ENCODE data around the gene KIF4B.
A peak's percentile ranks its signal among the peaks of the same experiment; 100 is the strongest.
"Not testable (repeated sequence)": the region's sequence is repeated elsewhere in the genome, so short reads cannot be mapped to it uniquely, and the experiment has no call there.

Gene KIF4B, protein sequence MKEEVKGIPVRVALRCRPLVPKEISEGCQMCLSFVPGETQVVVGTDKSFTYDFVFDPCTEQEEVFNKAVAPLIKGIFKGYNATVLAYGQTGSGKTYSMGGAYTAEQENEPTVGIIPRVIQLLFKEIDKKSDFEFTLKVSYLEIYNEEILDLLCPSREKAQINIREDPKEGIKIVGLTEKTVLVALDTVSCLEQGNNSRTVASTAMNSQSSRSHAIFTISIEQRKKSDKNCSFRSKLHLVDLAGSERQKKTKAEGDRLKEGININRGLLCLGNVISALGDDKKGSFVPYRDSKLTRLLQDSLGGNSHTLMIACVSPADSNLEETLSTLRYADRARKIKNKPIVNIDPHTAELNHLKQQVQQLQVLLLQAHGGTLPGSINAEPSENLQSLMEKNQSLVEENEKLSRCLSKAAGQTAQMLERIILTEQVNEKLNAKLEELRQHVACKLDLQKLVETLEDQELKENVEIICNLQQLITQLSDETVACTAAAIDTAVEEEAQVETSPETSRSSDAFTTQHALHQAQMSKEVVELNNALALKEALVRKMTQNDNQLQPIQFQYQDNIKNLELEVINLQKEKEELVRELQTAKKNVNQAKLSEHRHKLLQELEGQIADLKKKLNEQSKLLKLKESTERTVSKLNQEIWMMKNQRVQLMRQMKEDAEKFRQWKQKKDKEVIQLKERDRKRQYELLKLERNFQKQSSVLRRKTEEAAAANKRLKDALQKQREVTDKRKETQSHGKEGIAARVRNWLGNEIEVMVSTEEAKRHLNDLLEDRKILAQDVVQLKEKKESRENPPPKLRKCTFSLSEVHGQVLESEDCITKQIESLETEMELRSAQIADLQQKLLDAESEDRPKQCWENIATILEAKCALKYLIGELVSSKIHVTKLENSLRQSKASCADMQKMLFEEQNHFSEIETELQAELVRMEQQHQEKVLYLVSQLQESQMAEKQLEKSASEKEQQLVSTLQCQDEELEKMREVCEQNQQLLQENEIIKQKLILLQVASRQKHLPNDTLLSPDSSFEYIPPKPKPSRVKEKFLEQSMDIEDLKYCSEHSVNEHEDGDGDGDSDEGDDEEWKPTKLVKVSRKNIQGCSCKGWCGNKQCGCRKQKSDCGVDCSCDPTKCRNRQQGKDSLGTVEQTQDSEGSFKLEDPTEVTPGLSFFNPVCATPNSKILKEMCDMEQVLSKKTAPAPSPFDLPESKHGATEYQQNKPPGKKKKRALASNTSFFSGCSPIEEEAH

DNA sequence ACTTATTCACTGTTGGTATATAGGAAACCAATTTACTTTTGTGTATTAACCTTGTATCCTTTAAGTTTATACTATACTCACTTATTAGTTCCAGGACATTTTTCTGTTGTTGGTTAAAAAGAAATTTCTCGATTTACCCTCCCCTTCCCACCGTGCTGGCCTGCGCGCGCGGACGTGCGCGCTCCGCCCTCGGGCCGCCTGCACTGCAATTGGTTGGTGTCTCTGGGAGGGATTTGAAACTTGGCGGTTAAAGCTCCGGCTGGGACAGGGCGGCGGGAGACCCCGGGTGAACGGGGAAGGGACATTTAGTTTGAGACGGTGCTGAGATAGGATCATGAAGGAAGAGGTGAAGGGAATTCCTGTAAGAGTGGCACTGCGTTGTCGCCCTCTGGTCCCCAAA is at the start of gene KIF4B:
Gene KIF4B (plus strand): TSS at position 230 of the 400 bp plus-strand sequence. CDS start 105 bp downstream, at position 335.
- in situ Hi-C loops (cut with HindIII; ENCODE audit: low pct_unique_long_range_greater_than_20kb, low sequenced_read_pairs), result no loop called here
- DNase-seq (ENCODE audit: low read depth in 1 of 2, low spot score in 1 of 2), result no peak
- no peak for TF ChIP-seq JUND (IDR thresholded peaks at IDR 0.05; ENCODE audit: low read depth)

DNA sequence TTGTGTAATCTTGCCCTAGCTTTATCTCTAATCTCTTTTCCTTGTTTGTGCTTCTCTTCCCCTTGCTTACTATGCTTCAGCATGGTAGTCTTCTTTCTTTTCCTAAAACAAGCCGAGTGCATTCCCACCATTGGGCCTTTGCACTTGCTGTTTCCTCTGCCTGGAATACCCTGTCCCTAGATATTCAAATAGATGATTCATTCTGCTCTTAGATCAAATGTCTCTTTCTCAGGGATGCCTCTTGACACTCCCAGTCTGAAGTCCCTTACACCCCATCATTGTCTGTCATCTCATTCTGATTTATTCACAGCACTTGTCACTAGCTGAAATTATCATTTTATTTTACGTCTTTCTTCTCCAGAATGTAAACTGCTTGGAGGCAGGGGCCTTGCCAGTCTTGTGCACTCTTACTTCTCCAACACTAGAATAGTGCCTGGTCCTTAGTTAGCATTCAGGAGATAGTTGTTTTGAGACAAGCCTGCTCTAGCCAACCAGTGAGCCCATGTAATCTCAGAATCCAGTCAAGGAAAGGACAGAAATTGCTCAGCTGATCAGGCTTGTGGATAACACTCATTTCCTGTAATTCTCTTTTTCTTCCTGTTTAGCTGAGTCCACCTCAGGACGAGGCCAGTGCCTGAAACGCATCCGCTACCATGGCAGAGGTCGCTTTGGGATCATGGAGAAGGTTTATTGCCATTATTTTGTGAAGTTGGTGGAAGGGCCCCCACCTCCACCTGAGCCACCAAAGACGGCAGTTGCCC is 47.3 kb upstream of the KIF4B start:
- in situ Hi-C loops (cut with HindIII; ENCODE audit: low pct_unique_long_range_greater_than_20kb, low sequenced_read_pairs), result no loop called here
- TF ChIP-seq JUND (IDR thresholded peaks at IDR 0.05; ENCODE audit: low read depth), result no peak
- no peak for DNase-seq (ENCODE audit: low read depth in 1 of 2, low spot score in 1 of 2)

DNA sequence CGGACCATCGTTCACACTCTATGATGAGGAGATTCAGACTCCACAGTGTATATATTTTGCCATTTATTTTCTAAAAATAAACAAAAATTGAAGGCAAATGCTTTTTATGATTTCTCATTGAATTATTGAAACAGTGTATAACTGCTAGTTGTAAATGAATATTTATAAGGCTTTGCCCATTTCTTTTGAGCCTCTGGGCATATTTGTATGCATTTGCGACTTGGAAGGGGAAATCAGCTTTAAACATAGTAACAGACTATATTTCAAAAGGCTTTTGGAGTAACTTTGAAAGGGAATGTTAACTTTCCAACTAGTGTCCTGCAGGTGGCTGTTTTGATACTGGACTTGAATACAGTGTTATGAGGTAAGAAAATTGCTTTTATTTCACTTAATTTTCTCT is 46.7 kb upstream of the KIF4B start:
- TF ChIP-seq JUND (IDR thresholded peaks at IDR 0.05; ENCODE audit: low read depth), result no peak
- in situ Hi-C loops (cut with HindIII; ENCODE audit: low pct_unique_long_range_greater_than_20kb, low sequenced_read_pairs), result no loop called here
- DNase-seq (ENCODE audit: low read depth in 1 of 2, low spot score in 1 of 2), result no peak

DNA sequence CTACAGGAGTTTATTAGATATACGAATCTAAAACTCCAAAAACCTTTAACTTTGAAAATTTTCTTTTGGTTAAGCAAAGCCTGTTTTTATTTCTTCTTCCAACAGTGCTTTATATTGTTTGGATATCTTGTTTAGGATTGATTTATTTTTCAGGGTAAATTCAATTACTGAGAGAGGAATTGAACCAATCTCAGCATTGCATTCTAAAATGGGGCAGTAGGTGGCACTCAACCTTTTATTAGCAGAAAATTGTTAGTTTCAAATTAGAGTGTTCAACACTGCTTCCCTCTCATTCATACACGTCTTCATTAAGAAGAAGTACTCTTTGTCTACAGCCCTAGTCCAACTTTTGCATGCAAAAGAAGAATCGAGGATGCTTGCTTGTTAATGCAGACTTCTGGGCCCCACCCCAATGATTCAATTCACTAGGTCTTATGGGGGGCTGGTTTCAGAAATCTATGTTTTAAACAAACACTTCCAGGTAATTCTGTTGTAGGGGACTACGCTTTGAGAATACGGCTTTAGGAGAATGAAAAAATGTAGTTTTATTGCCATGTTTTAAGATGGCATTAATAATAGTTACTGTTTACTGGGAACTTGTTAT is 46.0 kb upstream of the KIF4B start:
- in situ Hi-C loops (cut with HindIII; ENCODE audit: low pct_unique_long_range_greater_than_20kb, low sequenced_read_pairs), result no loop called here
- peak; percentile 17 to 42 for DNase-seq (ENCODE audit: low read depth in 1 of 2, low spot score in 1 of 2)
- no peak for TF ChIP-seq JUND (IDR thresholded peaks at IDR 0.05; ENCODE audit: low read depth)

DNA sequence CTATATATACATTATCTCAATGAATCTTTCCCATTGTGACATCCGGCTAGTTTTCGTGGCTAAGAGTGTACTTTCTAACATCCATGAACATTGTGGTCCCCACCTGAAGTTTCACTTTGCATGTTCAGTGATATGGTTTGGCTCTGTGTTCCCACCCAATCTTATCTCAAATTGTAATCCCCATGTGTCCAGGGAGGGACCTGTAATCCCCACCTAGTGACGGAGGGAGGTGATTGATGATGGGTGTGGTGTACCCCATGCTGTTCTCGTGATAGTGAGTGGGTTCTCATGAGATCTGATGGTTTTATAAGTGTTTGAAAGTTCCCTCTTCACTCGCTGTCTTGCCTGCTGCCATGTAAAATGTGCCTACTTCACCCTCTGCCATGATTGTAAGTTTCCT is 44.6 kb upstream of the KIF4B start:
- in situ Hi-C loops (cut with HindIII; ENCODE audit: low pct_unique_long_range_greater_than_20kb, low sequenced_read_pairs), result no loop called here
- no peak for TF ChIP-seq JUND (IDR thresholded peaks at IDR 0.05; ENCODE audit: low read depth)
- DNase-seq (ENCODE audit: low read depth in 1 of 2, low spot score in 1 of 2), result no peak

DNA sequence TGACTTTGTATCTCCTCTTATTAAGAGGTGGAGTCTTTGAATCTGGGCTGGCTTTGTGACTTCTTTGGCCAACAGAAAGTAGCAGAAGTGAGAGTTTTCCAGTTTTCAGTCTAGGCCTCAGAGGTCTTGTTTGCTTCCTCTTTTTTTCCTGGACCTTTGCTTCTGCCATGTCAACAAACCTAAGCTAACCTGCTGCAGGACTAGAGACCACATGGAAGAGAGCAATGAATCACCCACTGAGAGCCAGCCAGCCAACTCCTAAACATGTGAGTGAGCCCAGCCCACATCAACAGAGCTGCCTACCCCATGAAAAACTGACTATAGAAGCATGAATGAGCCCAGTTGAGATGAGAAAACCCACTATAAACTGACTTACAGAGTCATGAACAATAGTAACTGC is 42.8 kb upstream of the KIF4B start:
- in situ Hi-C loops (cut with HindIII; ENCODE audit: low pct_unique_long_range_greater_than_20kb, low sequenced_read_pairs), result no loop called here
- TF ChIP-seq JUND (IDR thresholded peaks at IDR 0.05; ENCODE audit: low read depth), result no peak
- DNase-seq (ENCODE audit: low read depth in 1 of 2, low spot score in 1 of 2), result no peak

DNA sequence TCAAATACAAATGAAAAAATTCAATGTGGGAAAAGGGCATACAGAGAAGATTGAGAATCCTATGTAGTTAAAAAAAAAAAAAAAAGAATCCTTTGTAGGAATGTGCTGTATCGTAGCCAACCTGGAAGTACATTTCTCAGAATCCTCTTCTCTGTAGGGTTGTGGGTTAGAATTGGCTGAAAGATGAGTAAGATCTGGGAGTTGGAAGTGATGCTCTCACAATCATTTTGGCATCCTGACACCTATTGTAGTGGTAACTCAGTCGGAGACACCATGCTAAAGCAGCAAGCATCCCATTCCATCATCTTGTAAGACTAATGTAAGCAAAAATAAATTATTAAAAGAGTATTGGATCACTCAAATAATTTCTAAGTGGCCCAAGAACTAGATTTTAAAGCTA is 42.1 kb upstream of the KIF4B start:
- in situ Hi-C loops (cut with HindIII; ENCODE audit: low pct_unique_long_range_greater_than_20kb, low sequenced_read_pairs), result no loop called here
- DNase-seq (ENCODE audit: low read depth in 1 of 2, low spot score in 1 of 2), result no peak
- TF ChIP-seq JUND (IDR thresholded peaks at IDR 0.05; ENCODE audit: low read depth), result no peak

DNA sequence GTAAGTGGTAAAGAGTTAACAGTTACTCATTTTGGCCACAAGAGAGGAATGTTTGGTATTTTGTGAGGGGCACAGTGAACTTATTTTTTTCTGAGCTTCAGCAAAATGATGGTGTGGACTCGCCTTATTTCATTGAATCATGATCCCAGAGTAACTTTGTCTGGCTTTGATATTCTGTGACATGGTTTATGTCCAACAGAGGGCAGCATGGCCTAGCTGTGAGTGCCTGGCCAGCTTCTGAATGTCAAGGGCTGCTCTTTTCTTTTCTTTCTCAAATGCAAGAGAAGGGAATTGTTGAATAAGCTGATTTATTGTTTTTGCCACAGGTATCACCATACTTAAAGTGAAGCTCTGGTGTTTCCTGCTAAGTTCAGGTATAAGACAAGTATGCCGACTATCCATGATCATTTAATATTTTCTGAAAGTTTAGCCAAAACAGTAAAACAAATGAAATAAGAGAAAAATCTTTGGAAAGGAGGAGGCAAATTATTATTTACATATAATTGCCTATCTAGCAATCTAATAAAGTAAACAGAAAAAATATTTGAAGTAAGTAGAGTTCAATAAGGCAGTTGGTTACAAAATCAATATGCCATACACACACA is 41.0 kb upstream of the KIF4B start:
- in situ Hi-C loops (cut with HindIII; ENCODE audit: low pct_unique_long_range_greater_than_20kb, low sequenced_read_pairs), result no loop called here
- peak; percentile 52 to 87 for DNase-seq (ENCODE audit: low read depth in 1 of 2, low spot score in 1 of 2)
- no peak for TF ChIP-seq JUND (IDR thresholded peaks at IDR 0.05; ENCODE audit: low read depth)

DNA sequence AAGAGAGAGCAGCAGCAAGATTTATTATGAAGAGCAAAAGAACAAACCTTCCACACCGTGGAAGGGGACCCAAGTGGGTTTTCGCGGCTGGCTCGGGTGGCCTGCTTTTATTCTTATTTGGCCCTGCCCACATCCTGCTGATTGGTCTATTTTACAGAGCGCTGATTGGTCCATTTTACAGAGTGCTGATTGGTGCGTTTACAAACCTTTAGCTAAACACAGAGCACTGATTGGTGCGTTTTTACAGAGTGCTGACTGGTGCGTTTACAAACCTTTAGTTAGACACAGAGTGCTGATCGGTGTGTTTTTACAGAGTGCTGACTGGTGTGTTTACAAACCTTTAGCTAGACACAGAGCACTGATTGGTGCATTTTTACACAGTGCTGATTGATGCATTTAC is 37.5 kb upstream of the KIF4B start:
- in situ Hi-C loops (cut with HindIII; ENCODE audit: low pct_unique_long_range_greater_than_20kb, low sequenced_read_pairs); DNase-seq (ENCODE audit: low read depth in 1 of 2, low spot score in 1 of 2): not testable (repeated sequence)

DNA sequence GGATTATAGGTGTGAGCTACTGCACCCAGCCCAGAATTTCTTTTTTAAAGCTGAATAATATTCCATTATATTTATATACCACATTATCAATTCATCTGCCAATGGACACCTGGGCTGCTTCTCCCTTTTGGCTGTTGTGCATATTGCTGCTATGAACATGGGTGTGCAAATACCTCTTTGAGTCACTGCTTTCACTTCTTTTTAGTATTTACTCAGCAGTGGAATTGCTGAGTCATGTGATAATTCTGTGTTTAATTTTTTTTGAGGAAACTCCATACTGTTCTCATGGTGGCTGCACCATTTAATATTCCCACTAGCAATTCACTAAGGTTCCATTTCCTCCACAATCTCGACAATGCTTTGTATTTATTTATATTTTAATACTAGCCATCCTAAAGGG is 36.1 kb upstream of the KIF4B start:
- in situ Hi-C loops (cut with HindIII; ENCODE audit: low pct_unique_long_range_greater_than_20kb, low sequenced_read_pairs), result no loop called here
- DNase-seq (ENCODE audit: low read depth in 1 of 2, low spot score in 1 of 2), result no peak
- no peak for TF ChIP-seq JUND (IDR thresholded peaks at IDR 0.05; ENCODE audit: low read depth)

DNA sequence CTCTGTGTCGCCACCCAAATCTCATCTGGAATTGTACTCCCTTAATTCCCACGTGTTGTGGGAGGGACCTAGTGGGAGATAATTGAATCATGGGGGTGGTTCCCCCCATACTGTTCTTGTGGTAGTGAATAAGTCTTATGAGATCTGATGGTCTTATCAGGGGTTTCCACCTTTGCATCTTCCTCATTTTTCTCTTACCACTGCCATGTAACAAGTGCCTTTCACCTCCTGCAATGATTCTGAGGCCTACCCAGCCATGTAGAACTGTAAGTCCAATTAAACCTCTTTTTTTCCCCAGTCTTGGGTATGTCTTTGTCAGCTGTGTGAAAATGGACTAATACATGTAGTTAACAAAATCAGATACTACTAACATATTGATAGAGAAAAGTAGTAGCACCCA is 35.3 kb upstream of the KIF4B start:
- in situ Hi-C loops (cut with HindIII; ENCODE audit: low pct_unique_long_range_greater_than_20kb, low sequenced_read_pairs); DNase-seq (ENCODE audit: low read depth in 1 of 2, low spot score in 1 of 2): not testable (repeated sequence)
